Gastroesophageal sphincter (tissue), 3 donors: ENCODE data around the gene POLR1B.

Experiments used
- CTCF ChIP-seq, 4 experiments: fragments of 200-600 bp in 2 of 4; fragments of 450-650 bp in 2 of 4; sonication (generic) in 1 of 4; IDR thresholded peaks; one replicate each; pipeline ENCODE4 v1.5.1; 2017 to 2019; ENCODE audit warnings: antibody characterized with exemption in 4 of 4, mild to moderate bottlenecking in 2 of 4, moderate library complexity in 2 of 4
- EP300 ChIP-seq: sonication (generic); formaldehyde crosslinking; IDR thresholded peaks from one replicate; pipeline ENCODE4 v1.6.1; 2017; ENCODE audit warnings: antibody characterized with exemption, mild to moderate bottlenecking
- POLR2A ChIP-seq, 2 donors: fragments of 450-650 bp; IDR thresholded peaks; one replicate each; pipeline ENCODE4 v1.6.1; 2017; ENCODE audit warnings: antibody characterized with exemption in 2 of 2, mild to moderate bottlenecking in 2 of 2, moderate library complexity in 1 of 2
- POLR2AphosphoS5 ChIP-seq: sonication (generic); formaldehyde crosslinking; IDR thresholded peaks from one replicate; pipeline ENCODE4 v1.6.1; 2017; ENCODE audit warnings: antibody characterized with exemption

GRCh38 chr2:112530728-112531127 lies 11.5 kb upstream of the POLR1B start:
- no peak for TF ChIP-seq CTCF (IDR thresholded peaks at IDR 0.05)
- TF ChIP-seq EP300 = no peak
- no peak for TF ChIP-seq POLR2A (IDR thresholded peaks at IDR 0.05)
- no peak for TF ChIP-seq POLR2AphosphoS5
